Liver (tissue), 9 donors: ENCODE measurements around the gene MT1A. TPM values are rescaled to one million over a fixed set of nuclear protein-coding genes. Genes with fewer than 3 reads are reported as not detected.

Experiments
- DNase-seq: peaks from one replicate; pipeline ENCODE4 v3.0.0-alpha.2; 2017; ENCODE audit warnings: low spot score
- H3K27ac ChIP-seq, 2 donors: one replicate each; pipeline ENCODE4 v1.7.0; 2013; ENCODE audit warnings: inconsistent platforms in 2 of 2, low read length in 2 of 2, control low read depth in 1 of 2, low read depth in 1 of 2, mild to moderate bottlenecking in 1 of 2
- H3K27me3 ChIP-seq, 4 donors: one replicate each; pipeline versions ENCODE4 v1.6.1 to v1.7.0; 2013; ENCODE audit warnings: low read length in 3 of 4, inconsistent platforms in 1 of 4, mild to moderate bottlenecking in 1 of 4, moderate library complexity in 1 of 4; ENCODE audit not compliant: control insufficient read depth in 4 of 4, insufficient read depth in 4 of 4
- H3K36me3 ChIP-seq, 4 donors: one replicate each; pipeline versions ENCODE4 v1.6.1 to v1.7.0; 2013; ENCODE audit warnings: low read length in 3 of 4, mild to moderate bottlenecking in 3 of 4, low read depth in 1 of 4, moderate library complexity in 1 of 4; ENCODE audit not compliant: control insufficient read depth in 4 of 4, insufficient read depth in 3 of 4
- H3K4me1 ChIP-seq, 4 donors: one replicate each; pipeline versions ENCODE4 v1.6.1 to v1.7.0; 2013; ENCODE audit warnings: low read length in 3 of 4, mild to moderate bottlenecking in 3 of 4, moderate library complexity in 1 of 4; ENCODE audit not compliant: control insufficient read depth in 4 of 4, insufficient read depth in 4 of 4
- H3K4me3 ChIP-seq, 3 donors: one replicate each; pipeline versions ENCODE4 v1.6.1 to v1.7.0; 2013; ENCODE audit warnings: low read length in 3 of 3, control low read depth in 1 of 3, low read depth in 1 of 3, mild to moderate bottlenecking in 1 of 3
- H3K9ac ChIP-seq, 2 donors: one replicate each; pipeline ENCODE4 v1.7.0; 2013; ENCODE audit warnings: low read length in 2 of 2, mild to moderate bottlenecking in 2 of 2, moderate library complexity in 2 of 2, control low read depth in 1 of 2, low read depth in 1 of 2
- H3K9me3 ChIP-seq, 4 donors: one replicate each; pipeline versions ENCODE4 v1.6.1 to v1.7.0; 2013; ENCODE audit warnings: low read length in 3 of 4; ENCODE audit not compliant: control insufficient read depth in 4 of 4
- EGR1 ChIP-seq, 2 donors: IDR thresholded peaks; 2 replicates each; pipeline ENCODE4 v1.6.1; 2016 to 2018; ENCODE audit warnings: antibody characterized with exemption in 2 of 2, low read depth in 2 of 2
- FOXA1 ChIP-seq: IDR thresholded peaks from 2 replicates; pipeline ENCODE4 v1.6.1; 2016; ENCODE audit warnings: antibody characterized with exemption
- FOXA2 ChIP-seq: IDR thresholded peaks from 2 replicates; pipeline ENCODE4 v1.6.1; 2016; ENCODE audit warnings: antibody characterized with exemption
- GABPA ChIP-seq, 2 donors: IDR thresholded peaks in 1 of 2; conservative IDR thresholded peaks in 1 of 2; 2 replicates each; pipeline ENCODE4 v1.6.1; 2016; ENCODE audit warnings: antibody characterized with exemption in 2 of 2, mild to moderate bottlenecking in 1 of 2, moderate library complexity in 1 of 2
- JUND ChIP-seq, 2 donors: IDR thresholded peaks; 2 replicates each; pipeline ENCODE4 v1.6.1; 2016; ENCODE audit warnings: antibody characterized with exemption in 2 of 2
- MAX ChIP-seq: IDR thresholded peaks from 2 replicates; pipeline ENCODE4 v1.6.1; 2016; ENCODE audit warnings: antibody characterized with exemption
- NR2F2 ChIP-seq: IDR thresholded peaks from 2 replicates; pipeline ENCODE4 v1.6.1; 2016; ENCODE audit warnings: antibody characterized with exemption
- RAD21 ChIP-seq, 2 donors: IDR thresholded peaks; 2 replicates each; pipeline ENCODE4 v1.6.1; 2016; ENCODE audit warnings: antibody characterized with exemption in 2 of 2, mild to moderate bottlenecking in 2 of 2
- REST ChIP-seq: IDR thresholded peaks from 2 replicates; pipeline ENCODE4 v1.6.1; 2016; ENCODE audit warnings: antibody characterized with exemption, mild to moderate bottlenecking
- SP1 ChIP-seq: IDR thresholded peaks from 2 replicates; pipeline ENCODE4 v1.6.1; 2018; ENCODE audit warnings: antibody characterized with exemption, mild to moderate bottlenecking
- TAF1 ChIP-seq: conservative IDR thresholded peaks from 2 replicates; pipeline ENCODE4 v1.6.1; 2016; ENCODE audit warnings: antibody characterized with exemption, mild to moderate bottlenecking
- WGBS: extraction: QIAGEN DNeasy Blood & Tissue Kit; methylation state at CpG from one replicate; pipeline ENCODE4 v1.1.7; 2013; 5-methylcytosine and 5-hydroxymethylcytosine counted together
- polyA plus RNA-seq, 2 donors: library from polyadenylated mRNA; stranded (reverse) in 1 of 2; unstranded in 1 of 2; fragments of 200-250 nt in 1 of 2; fragments of >200 nt in 1 of 2; fragmentation: Nextera tagmentation in 1 of 2; extraction: Ambion mirVana in 1 of 2; gene quantifications; one replicate each; pipeline versions ENCODE4 v1.2.1 to v1.2.3, GENCODE V29; 2013 to 2015
- total RNA-seq, 2 donors: library from RNA; depleted of rRNA; stranded (reverse); fragments of >200 nt; gene quantifications; one replicate each; pipeline ENCODE4 v1.2.3, GENCODE V29; 2014
- TF ChIP-seq, protein P1 (sequence below): fragments of 150-350 bp; IDR thresholded peaks from 2 replicates; pipeline ENCODE4 v1.5.1; 2017; ENCODE audit warnings: improper control_type of control experiment, low read depth, low read length; ENCODE audit not compliant: missing input control
- donor health status: healthy.
- donor health status: healthy.
- donor health status: healthy.
- donor health status: healthy.
- donor health status: healthy.

The MT1A gene
- total and polyA plus RNA-seq, 4 donors, result 10.1 to 511 (median 74.6) TPM

GRCh38 chr16:56593573-56594291 is 44.7 kb upstream of the MT1A start:
- Histone ChIP-seq H3K9me3 (no peaks in the 10 kb centered on the region), H3K27me3 (peaks cover 0 to 5% (median 0%) of the 10 kb centered on the region in 4 donors), H3K27ac (no peak overlapping the region), H3K9ac (no peak overlapping the region), H3K4me1 (peaks cover 3 to 11% (median 6%) of the 10 kb centered on the region in 4 donors), H3K4me3 (no peak overlapping the region), H3K36me3 (no peaks in the 10 kb centered on the region)
- 96% methylated on average over 6 of the region's 6 CpGs for WGBS
- DNase-seq, result no peak
- TF ChIP-seq SP1 (no peak), TAF1 (no peak)

- TF ChIP-seq, protein P1, sequence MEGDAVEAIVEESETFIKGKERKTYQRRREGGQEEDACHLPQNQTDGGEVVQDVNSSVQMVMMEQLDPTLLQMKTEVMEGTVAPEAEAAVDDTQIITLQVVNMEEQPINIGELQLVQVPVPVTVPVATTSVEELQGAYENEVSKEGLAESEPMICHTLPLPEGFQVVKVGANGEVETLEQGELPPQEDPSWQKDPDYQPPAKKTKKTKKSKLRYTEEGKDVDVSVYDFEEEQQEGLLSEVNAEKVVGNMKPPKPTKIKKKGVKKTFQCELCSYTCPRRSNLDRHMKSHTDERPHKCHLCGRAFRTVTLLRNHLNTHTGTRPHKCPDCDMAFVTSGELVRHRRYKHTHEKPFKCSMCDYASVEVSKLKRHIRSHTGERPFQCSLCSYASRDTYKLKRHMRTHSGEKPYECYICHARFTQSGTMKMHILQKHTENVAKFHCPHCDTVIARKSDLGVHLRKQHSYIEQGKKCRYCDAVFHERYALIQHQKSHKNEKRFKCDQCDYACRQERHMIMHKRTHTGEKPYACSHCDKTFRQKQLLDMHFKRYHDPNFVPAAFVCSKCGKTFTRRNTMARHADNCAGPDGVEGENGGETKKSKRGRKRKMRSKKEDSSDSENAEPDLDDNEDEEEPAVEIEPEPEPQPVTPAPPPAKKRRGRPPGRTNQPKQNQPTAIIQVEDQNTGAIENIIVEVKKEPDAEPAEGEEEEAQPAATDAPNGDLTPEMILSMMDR, result no peak
- TF ChIP-seq FOXA1, result no peak
- no peak for TF ChIP-seq REST
- no peak for TF ChIP-seq NR2F2
- TF ChIP-seq MAX, result no peak
- TF ChIP-seq SP1, result no peak
- no peak for TF ChIP-seq RAD21 (IDR thresholded peaks at IDR 0.05)
- TF ChIP-seq GABPA (IDR thresholded peaks at IDR 0.05 in 1 of 2, conservative IDR thresholded peaks at IDR 0.05 in 1 of 2), result no peak
- no peak for TF ChIP-seq EGR1 (IDR thresholded peaks at IDR 0.05; ENCODE audit: low read depth in 2 of 2)
- no peak for TF ChIP-seq FOXA2
- no peak for TF ChIP-seq JUND (IDR thresholded peaks at IDR 0.05)
- no peak overlapping the region for H3K4me3 ChIP-seq
- H3K27ac ChIP-seq, result no peak overlapping the region
- H3K4me1 ChIP-seq, result peaks cover 0 to 6% (median 4%) of the 10 kb centered on the region in 4 donors
- no peaks in the 10 kb centered on the region for H3K9me3 ChIP-seq
- DNase-seq, result no peak
- H3K27me3 ChIP-seq, result peaks cover 0 to 5% (median 0%) of the 10 kb centered on the region in 4 donors
- WGBS, result 86% methylated on average over 5 of the region's 5 CpGs
- no peaks in the 10 kb centered on the region for H3K36me3 ChIP-seq
- H3K9ac ChIP-seq, result no peak overlapping the region
Observed at GRCh38 chr16:56594292-56594619, 44.2 kb upstream of the MT1A start.
